H1 (cell line): Measurements from ENCODE around the gene PPP2R3B. TPM values are rescaled to one million over a fixed set of nuclear protein-coding genes. Genes with fewer than 3 reads are reported as not detected.

Experiments
- CTCF ChIA-PET: fragments of 300-600 bp; sonication (Branson Sonifier 250); formaldehyde crosslinking; loops from one replicate; lab custom pipeline; 2021; ENCODE audit not compliant: partially characterized antibody; lab: Charles Lee
- POLR2A ChIA-PET: fragments of 300-600 bp; sonication (Branson Sonifier 250); formaldehyde crosslinking; loops from one replicate; lab custom pipeline; 2021; ENCODE audit warnings: inconsistent platforms; ENCODE audit not compliant: partially characterized antibody; lab: Charles Lee
- DNase-seq, 2 experiments: peaks; one replicate each; pipeline versions ENCODE4 v3.0.0 to v3.0.0-alpha.2; 2010 to 2022; ENCODE audit warnings: low spot score in 2 of 2, low read depth in 1 of 2, mixed read lengths in 1 of 2
- FAIRE-seq: peaks from 2 replicates; lab custom pipeline; 2011; peaks lifted over from hg19 to GRCh38; lab: Jason Lieb, UNC
- H2AFZ ChIP-seq: 2 replicates; pipeline ENCODE4 v1.8.1; 2012; ENCODE audit warnings: low read length, inconsistent platforms
- H2AK5ac ChIP-seq: 2 replicates; pipeline ENCODE4 v1.6.1; 2013; ENCODE audit warnings: low read depth, low read length
- H2BK120ac ChIP-seq: replicated peaks from 2 replicates; pipeline ENCODE3; 2013; ENCODE audit warnings: low read depth, low read length, inconsistent platforms
- H2BK12ac ChIP-seq: 2 replicates; pipeline ENCODE4 v1.6.1; 2013; ENCODE audit warnings: low read depth, low read length
- H2BK15ac ChIP-seq: 2 replicates; pipeline ENCODE4 v1.6.1; 2013; ENCODE audit warnings: low read length
- H2BK20ac ChIP-seq: 2 replicates; pipeline ENCODE4 v1.6.1; 2013; ENCODE audit warnings: low read length
- H2BK5ac ChIP-seq: 2 replicates; pipeline ENCODE4 v1.6.1; 2013; ENCODE audit warnings: low read depth, low read length
- H3K14ac ChIP-seq: 2 replicates; pipeline ENCODE4 v1.6.1; 2013; ENCODE audit warnings: inconsistent platforms; ENCODE audit not compliant: insufficient read length
- H3K18ac ChIP-seq: 2 replicates; pipeline ENCODE4 v1.6.1; 2013; ENCODE audit warnings: low read length; ENCODE audit errors: extremely low read depth
- H3K23ac ChIP-seq: 2 replicates; pipeline ENCODE4 v1.6.1; 2013; ENCODE audit warnings: inconsistent platforms; ENCODE audit not compliant: insufficient read length
- H3K23me2 ChIP-seq: 2 replicates; pipeline ENCODE4 v1.6.1; 2013; ENCODE audit warnings: low read depth, low read length
- H3K27ac ChIP-seq: 2 replicates; pipeline ENCODE4 v1.6.1; 2011; ENCODE audit warnings: low read depth, low read length, inconsistent platforms
- H3K27me3 ChIP-seq, 4 experiments: replicated peaks in 1 of 4; 1 replicate in 1 of 4; 2 replicates in 3 of 4; pipeline versions ENCODE4 v1.6.1 to v1.8.1; 2011 to 2013; ENCODE audit warnings: low read length in 3 of 4, mild to moderate bottlenecking in 3 of 4, inconsistent platforms in 2 of 4, mixed read lengths in 2 of 4, moderate library complexity in 1 of 4; ENCODE audit not compliant: control insufficient read depth in 3 of 4, insufficient read depth in 3 of 4; ENCODE audit errors: extremely low read depth in 1 of 4
- H3K36me3 ChIP-seq, 4 experiments: 2 replicates each; pipeline versions ENCODE4 v1.6.1 to v1.8.1; 2011 to 2013; ENCODE audit warnings: mild to moderate bottlenecking in 4 of 4, low read length in 3 of 4, moderate library complexity in 2 of 4, control low read depth in 1 of 4, inconsistent platforms in 1 of 4; ENCODE audit not compliant: insufficient read depth in 4 of 4, control insufficient read depth in 2 of 4
- H3K4ac ChIP-seq: replicated peaks from 2 replicates; pipeline ENCODE3; 2013; ENCODE audit warnings: low read length, low read depth, mixed read lengths, inconsistent platforms; ENCODE audit not compliant: insufficient read length
- H3K4me1 ChIP-seq, 4 experiments: replicated peaks in 1 of 4; 1 replicate in 1 of 4; 2 replicates in 3 of 4; pipeline versions ENCODE4 v1.6.1 to v1.8.1; 2011 to 2013; ENCODE audit warnings: low read length in 3 of 4, inconsistent platforms in 2 of 4, mixed read lengths in 1 of 4; ENCODE audit not compliant: insufficient read depth in 4 of 4, control insufficient read depth in 3 of 4
- H3K4me2 ChIP-seq, 2 experiments: 2 replicates each; pipeline versions ENCODE4 v1.6.1 to v1.8.1; 2011 to 2013; ENCODE audit warnings: low read depth in 2 of 2, low read length in 2 of 2, control low read depth in 1 of 2, inconsistent platforms in 1 of 2, mild to moderate bottlenecking in 1 of 2; ENCODE audit not compliant: insufficient read depth in 1 of 2
- H3K4me3 ChIP-seq, 4 experiments: fragments of 200-600, 300-600 bp in 1 of 4; sonication (generic), shearing (Covaris generic), sonication (Bioruptor Twin) in 1 of 4; 2 replicates each; pipeline versions ENCODE4 v1.5.1 to v1.8.1; 2011 to 2016; ENCODE audit warnings: low read length in 4 of 4, low read depth in 3 of 4, control low read depth in 2 of 4, inconsistent platforms in 2 of 4, mild to moderate bottlenecking in 2 of 4, mixed read lengths in 1 of 4, moderate library complexity in 1 of 4; ENCODE audit not compliant: insufficient read depth in 2 of 4; ENCODE audit errors: extremely low read depth in 1 of 4
- H3K56ac ChIP-seq: replicated peaks from 2 replicates; pipeline ENCODE3; 2013; ENCODE audit warnings: low read depth, mild to moderate bottlenecking, mixed read lengths, low read length, inconsistent platforms; ENCODE audit not compliant: insufficient read length
- H3K79me1 ChIP-seq: 2 replicates; pipeline ENCODE4 v1.6.1; 2013; ENCODE audit warnings: low read depth, low read length, control low read depth
- H3K79me2 ChIP-seq, 2 experiments: 2 replicates each; pipeline versions ENCODE4 v1.6.1 to v1.8.1; 2012 to 2013; ENCODE audit warnings: low read length in 2 of 2, mild to moderate bottlenecking in 2 of 2, inconsistent platforms in 1 of 2; ENCODE audit not compliant: insufficient read depth in 2 of 2, control insufficient read depth in 1 of 2
- H3K9ac ChIP-seq, 4 experiments: replicated peaks in 1 of 4; 1 replicate in 1 of 4; 2 replicates in 3 of 4; pipeline versions ENCODE4 v1.6.1 to v1.8.1; 2011 to 2013; ENCODE audit warnings: low read depth in 3 of 4, low read length in 3 of 4, control low read depth in 2 of 4, mild to moderate bottlenecking in 2 of 4, moderate library complexity in 2 of 4, inconsistent platforms in 1 of 4; ENCODE audit errors: extremely low read depth in 1 of 4
- H3K9me3 ChIP-seq, 2 experiments: 2 replicates each; pipeline versions ENCODE4 v1.6.1 to v1.8.1; 2012 to 2013; ENCODE audit warnings: mild to moderate bottlenecking in 2 of 2, moderate library complexity in 2 of 2, control low read depth in 1 of 2, inconsistent platforms in 1 of 2, low read depth in 1 of 2, low read length in 1 of 2, mixed read lengths in 1 of 2; ENCODE audit not compliant: insufficient read depth in 2 of 2
- H4K20me1 ChIP-seq, 2 experiments: replicated peaks in 1 of 2; 2 replicates each; pipeline versions ENCODE3 to v1.8.1; 2011 to 2013; ENCODE audit warnings: inconsistent platforms in 2 of 2, low read length in 2 of 2, mild to moderate bottlenecking in 1 of 2; ENCODE audit not compliant: insufficient read depth in 2 of 2, control insufficient read depth in 1 of 2
- H4K5ac ChIP-seq: 2 replicates; pipeline ENCODE4 v1.6.1; 2013; ENCODE audit warnings: low read length, low read depth, mixed read lengths, inconsistent platforms; ENCODE audit not compliant: insufficient read length
- H4K8ac ChIP-seq: 2 replicates; pipeline ENCODE4 v1.8.0; 2013; ENCODE audit warnings: mild to moderate bottlenecking, moderate library complexity, low read length, inconsistent platforms; ENCODE audit not compliant: insufficient read depth; ENCODE audit errors: extremely low read depth
- H4K91ac ChIP-seq: replicated peaks from 2 replicates; pipeline ENCODE3; 2013; ENCODE audit warnings: low read length, mixed read lengths, inconsistent platforms; ENCODE audit not compliant: insufficient read length
- BRCA1 ChIP-seq: IDR thresholded peaks from 2 replicates; pipeline ENCODE4 v1.6.1; 2012; ENCODE audit warnings: low read depth, low read length, improper control_type of control experiment
- CHD2 ChIP-seq: IDR thresholded peaks from 2 replicates; pipeline ENCODE4 v1.6.1; 2012; ENCODE audit warnings: low read length, improper control_type of control experiment
- JUND ChIP-seq: IDR thresholded peaks from 2 replicates; pipeline ENCODE4 v1.6.1; 2011; ENCODE audit warnings: mild to moderate bottlenecking, improper control_type of control experiment, low read length
- MAFK ChIP-seq: IDR thresholded peaks from 2 replicates; pipeline ENCODE4 v1.6.1; 2012; ENCODE audit warnings: low read depth, mild to moderate bottlenecking, improper control_type of control experiment, low read length
- POLR2AphosphoS5 ChIP-seq: IDR thresholded peaks from 2 replicates; pipeline ENCODE4 v1.6.1; 2011; ENCODE audit warnings: low read depth, low read length
- SIN3A ChIP-seq, 2 experiments: IDR thresholded peaks in 1 of 2; conservative IDR thresholded peaks in 1 of 2; 2 replicates each; pipeline ENCODE4 v1.6.1; 2011 to 2012; ENCODE audit warnings: low read length in 2 of 2, improper control_type of control experiment in 1 of 2, low read depth in 1 of 2, mild to moderate bottlenecking in 1 of 2
- SRF ChIP-seq: IDR thresholded peaks from 2 replicates; pipeline ENCODE4 v1.6.1; 2011; ENCODE audit warnings: mild to moderate bottlenecking, low read depth, low read length, moderate library complexity
- TBP ChIP-seq: IDR thresholded peaks from 2 replicates; pipeline ENCODE4 v1.6.1; 2011; ENCODE audit warnings: low read depth, low read length, improper control_type of control experiment
- WGBS, 2 experiments: shearing (Covaris generic) in 1 of 2; methylation state at CpG; one replicate each; pipeline versions ENCODE4 v1.1.6 to v1.1.7; 2013 to 2015; ENCODE audit warnings: low lambda C conversion rate in 2 of 2, mixed read lengths in 2 of 2, inconsistent platforms in 1 of 2, low coverage in 1 of 2, missing lambda C conversion rate in 1 of 2; ENCODE audit not compliant: insufficient replicate concordance in 2 of 2, insufficient coverage in 1 of 2, insufficient read length in 1 of 2; ENCODE audit errors: extremely low coverage in 1 of 2, missing lambda C conversion rate in 1 of 2; 5-methylcytosine and 5-hydroxymethylcytosine counted together
- polyA plus RNA-seq, 7 experiments: library from polyadenylated mRNA; depleted of rRNA in 3 of 7; stranded (reverse) in 5 of 7; unstranded in 2 of 7; fragments of >200 nt in 5 of 7; fragments of 200-250 nt in 2 of 7; gene quantifications; 1 replicate in 5 of 7; 2 replicates in 1 of 7; 4 replicates in 1 of 7; pipeline versions ENCODE4 v1.2.1 to v1.2.3, GENCODE V29; 2011 to 2013; ENCODE audit warnings: missing spikeins in 2 of 7, mixed read lengths in 2 of 7
- total RNA-seq: library from RNA; stranded (reverse); fragmentation: NEBNext Ultra II Directional; extraction: Animal tissue kit (Norgen Biotek cat#: 25700); gene quantifications from 2 replicates; pipeline ENCODE4 v1.2.1, GENCODE V29; 2021
- TF ChIP-seq, protein P1 (sequence below): IDR thresholded peaks from 2 replicates; pipeline ENCODE4 v1.6.1; 2012; ENCODE audit warnings: inconsistent platforms

The PPP2R3B gene
- total and polyA plus RNA-seq, 2 of the 8 experiments (the other 6 are each of a cell fraction or from before 2014, with no cell fraction given), result 47.6 to 86.7 TPM

DNA sequence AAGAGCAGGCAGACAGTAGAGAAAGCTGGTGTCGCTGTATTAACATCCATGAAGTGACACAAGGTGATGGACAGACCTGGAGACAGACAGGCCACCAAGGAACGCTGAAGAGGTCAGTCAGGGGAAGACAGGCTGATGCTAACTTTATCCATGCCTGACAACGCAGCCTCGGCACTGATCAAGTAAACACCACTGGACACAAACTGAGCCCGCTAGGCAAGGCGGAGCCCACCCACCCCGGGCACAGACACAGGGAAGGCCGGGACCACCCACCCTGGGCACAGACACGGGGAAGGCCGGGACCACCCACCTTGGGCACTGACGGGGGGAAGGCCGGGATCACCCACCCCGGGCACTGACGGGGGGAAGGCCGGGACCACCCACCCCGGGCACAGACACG, 18.8 kb downstream of the PPP2R3B start:
- H2AK5ac ChIP-seq, result peak overlapping the region; percentile 41; the same call in 1 of the 2 replicates
- no peak overlapping the region for H2BK120ac ChIP-seq
- H3K36me3 ChIP-seq, result no peaks in the 10 kb centered on the region
- H4K5ac ChIP-seq, result no peak overlapping the region
- FAIRE-seq, result no peak
- DNase-seq, result no peak
- ChIA-PET CTCF (no interaction called here), POLR2A (no interaction called here)
- H3K56ac ChIP-seq, result no peak overlapping the region
- peaks cover 0 to 5% (median under 1%) of the 10 kb centered on the region in 4 experiments; a peak in 1 of 7 replicates for H3K27me3 ChIP-seq
- H3K4ac ChIP-seq, result peak overlapping the region; percentile 21
- TF ChIP-seq TBP, result no peak
- TF ChIP-seq SRF, result no peak
- no peak for TF ChIP-seq JUND
- no peak for TF ChIP-seq POLR2AphosphoS5
- no peak for TF ChIP-seq SIN3A (conservative IDR thresholded peaks at IDR 0.05 in 1 of 2, IDR thresholded peaks at IDR 0.05 in 1 of 2; ENCODE audit: low read depth in 1 of 2, low read length in 2 of 2)
- no peak for TF ChIP-seq MAFK
- no peak for TF ChIP-seq CHD2
- TF ChIP-seq, protein P1, sequence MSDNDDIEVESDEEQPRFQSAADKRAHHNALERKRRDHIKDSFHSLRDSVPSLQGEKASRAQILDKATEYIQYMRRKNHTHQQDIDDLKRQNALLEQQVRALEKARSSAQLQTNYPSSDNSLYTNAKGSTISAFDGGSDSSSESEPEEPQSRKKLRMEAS, result no peak
- no peak for TF ChIP-seq BRCA1
- H4K91ac ChIP-seq, result no peak overlapping the region
- H3K4me1 ChIP-seq, result peaks cover 0 to 23% (median 12%) of the 10 kb centered on the region in 4 experiments; a peak in 6 of 7 replicates
- H3K18ac ChIP-seq, result peak overlapping the region; percentile 9
- peak overlapping the region; percentile 40; the same call in 1 of the 2 replicates for H2BK12ac ChIP-seq
- peak overlapping the region; percentile 66; the same call in 1 of the 2 replicates for H2BK20ac ChIP-seq
- peak overlapping the region; percentile 67 for H3K27ac ChIP-seq
- H2BK15ac ChIP-seq, result no peak overlapping the region
- H3K79me2 ChIP-seq, result peaks cover 0 to 70% of the 10 kb centered on the region in 2 experiments; a peak in 3 of 4 replicates
- H3K9ac ChIP-seq, result no peak overlapping the region
- no peak overlapping the region for H3K4me3 ChIP-seq
- H2BK5ac ChIP-seq, result peak overlapping the region; percentile 71
- no peak overlapping the region for H2AFZ ChIP-seq
- no peak overlapping the region for H3K4me2 ChIP-seq
- peaks cover 41% of the 10 kb centered on the region for H3K79me1 ChIP-seq
- H3K9me3 ChIP-seq, result no peaks in the 10 kb centered on the region
- peaks cover 31% of the 10 kb centered on the region in 2 experiments for H4K20me1 ChIP-seq
- H4K8ac ChIP-seq, result peak overlapping the region; percentile 84; the same call in 1 of the 2 replicates
- H3K23ac ChIP-seq, result no peak overlapping the region
- no peaks in the 10 kb centered on the region for H3K23me2 ChIP-seq
- WGBS, 2 experiments, result 90% methylated on average over 12 of the region's 17 CpGs; no CpG with 5 or more reads in 1 of the 2 experiments
- H3K14ac ChIP-seq, result no peak overlapping the region
